ENCODE measurements around the gene ZBTB7A. TPM values are rescaled to one million over a fixed set of nuclear protein-coding genes. Genes with fewer than 3 reads are reported as not detected.

ZBTB7A gene
- total RNA-seq, 1 experiment from 2014 or later: 49.5 TPM

DNA sequence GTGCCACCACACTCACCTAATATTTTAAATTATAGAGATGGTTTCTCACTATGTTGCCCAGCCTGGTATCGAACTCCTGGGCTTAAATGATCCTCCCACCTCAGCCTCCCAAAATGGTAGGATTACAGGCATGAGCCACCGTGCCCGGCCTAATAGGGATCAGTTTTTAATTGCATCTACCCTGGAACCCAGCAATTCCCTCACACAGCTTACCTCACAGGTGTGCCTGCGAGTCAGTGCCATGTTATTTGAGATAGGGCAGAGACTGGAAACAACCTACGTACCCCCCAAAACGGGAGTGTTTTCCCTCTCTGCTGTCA lies 42.9 kb upstream of the ZBTB7A start:
- no peaks in the 10 kb centered on the region for H3K9me2 ChIP-seq (ENCODE audit: insufficient read depth)
- no peak for ATAC-seq
- CTCF ChIA-PET: no interaction called here
- TF ChIP-seq RAD21 (IDR thresholded peaks at IDR 0.05; ENCODE audit: low read depth): no peak
- TF ChIP-seq JUND (IDR thresholded peaks at IDR 0.05): no peak
- no peak for TF ChIP-seq EZH2 (IDR thresholded peaks at IDR 0.05)
- no peak for TF ChIP-seq ZFX (IDR thresholded peaks at IDR 0.05)
- no peak for TF ChIP-seq FOSL1 (IDR thresholded peaks at IDR 0.05; ENCODE audit: low read depth)
- no peak for TF ChIP-seq TCF7L2 (IDR thresholded peaks at IDR 0.05; ENCODE audit: borderline replicate concordance, extremely low read depth, insufficient read depth, insufficient read length)
- TF ChIP-seq CEBPB (IDR thresholded peaks at IDR 0.05; ENCODE audit: low read depth): no peak
- TF ChIP-seq EZH2phosphoT487 (IDR thresholded peaks at IDR 0.05; ENCODE audit: borderline replicate concordance): no peak
- no peak for TF ChIP-seq ZNF274 (IDR thresholded peaks at IDR 0.05; ENCODE audit: low read depth, low read length)
- TF ChIP-seq, protein P1, sequence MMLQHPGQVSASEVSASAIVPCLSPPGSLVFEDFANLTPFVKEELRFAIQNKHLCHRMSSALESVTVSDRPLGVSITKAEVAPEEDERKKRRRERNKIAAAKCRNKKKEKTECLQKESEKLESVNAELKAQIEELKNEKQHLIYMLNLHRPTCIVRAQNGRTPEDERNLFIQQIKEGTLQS (IDR thresholded peaks at IDR 0.05): no peak
- TF ChIP-seq POLR2AphosphoS5 (IDR thresholded peaks at IDR 0.05; ENCODE audit: low read depth, low read length): no peak
- no peak for TF ChIP-seq SRF (IDR thresholded peaks at IDR 0.05; ENCODE audit: low read depth)
- no peak for TF ChIP-seq POLR2A (IDR thresholded peaks at IDR 0.05; ENCODE audit: borderline replicate concordance, extremely low read depth, insufficient read depth, insufficient read length)
- TF ChIP-seq CBX3 (IDR thresholded peaks at IDR 0.05; ENCODE audit: low read depth): no peak
- TF ChIP-seq YY1 (IDR thresholded peaks at IDR 0.05; ENCODE audit: extremely low read depth, insufficient replicate concordance, low read depth, low read length): no peak
- TF ChIP-seq, protein P2, sequence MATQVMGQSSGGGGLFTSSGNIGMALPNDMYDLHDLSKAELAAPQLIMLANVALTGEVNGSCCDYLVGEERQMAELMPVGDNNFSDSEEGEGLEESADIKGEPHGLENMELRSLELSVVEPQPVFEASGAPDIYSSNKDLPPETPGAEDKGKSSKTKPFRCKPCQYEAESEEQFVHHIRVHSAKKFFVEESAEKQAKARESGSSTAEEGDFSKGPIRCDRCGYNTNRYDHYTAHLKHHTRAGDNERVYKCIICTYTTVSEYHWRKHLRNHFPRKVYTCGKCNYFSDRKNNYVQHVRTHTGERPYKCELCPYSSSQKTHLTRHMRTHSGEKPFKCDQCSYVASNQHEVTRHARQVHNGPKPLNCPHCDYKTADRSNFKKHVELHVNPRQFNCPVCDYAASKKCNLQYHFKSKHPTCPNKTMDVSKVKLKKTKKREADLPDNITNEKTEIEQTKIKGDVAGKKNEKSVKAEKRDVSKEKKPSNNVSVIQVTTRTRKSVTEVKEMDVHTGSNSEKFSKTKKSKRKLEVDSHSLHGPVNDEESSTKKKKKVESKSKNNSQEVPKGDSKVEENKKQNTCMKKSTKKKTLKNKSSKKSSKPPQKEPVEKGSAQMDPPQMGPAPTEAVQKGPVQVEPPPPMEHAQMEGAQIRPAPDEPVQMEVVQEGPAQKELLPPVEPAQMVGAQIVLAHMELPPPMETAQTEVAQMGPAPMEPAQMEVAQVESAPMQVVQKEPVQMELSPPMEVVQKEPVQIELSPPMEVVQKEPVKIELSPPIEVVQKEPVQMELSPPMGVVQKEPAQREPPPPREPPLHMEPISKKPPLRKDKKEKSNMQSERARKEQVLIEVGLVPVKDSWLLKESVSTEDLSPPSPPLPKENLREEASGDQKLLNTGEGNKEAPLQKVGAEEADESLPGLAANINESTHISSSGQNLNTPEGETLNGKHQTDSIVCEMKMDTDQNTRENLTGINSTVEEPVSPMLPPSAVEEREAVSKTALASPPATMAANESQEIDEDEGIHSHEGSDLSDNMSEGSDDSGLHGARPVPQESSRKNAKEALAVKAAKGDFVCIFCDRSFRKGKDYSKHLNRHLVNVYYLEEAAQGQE (IDR thresholded peaks at IDR 0.05; ENCODE audit: low read depth): no peak
- H3K27me3 ChIP-seq (ENCODE audit: insufficient read depth, low read length): no peaks in the 10 kb centered on the region
- RAD21 ChIA-PET (ENCODE audit: low non-redundant PET in 1 of 2, low total read pairs in 2 of 2, uncharacterized antibody in 2 of 2, unreplicated experiment in 2 of 2): no interaction called here
- H3K4me1 ChIP-seq (ENCODE audit: control insufficient read depth in 1 of 2, insufficient read depth in 2 of 2, low read length in 2 of 2): peaks cover 0 to 12% of the 10 kb centered on the region in 2 experiments; a peak in 2 of 4 replicates
- H3K9me3 ChIP-seq (ENCODE audit: control insufficient read depth in 1 of 2, insufficient read depth in 1 of 2, low read depth in 1 of 2, low read length in 2 of 2): no peaks in the 10 kb centered on the region
- DNase-seq (ENCODE audit: low read depth, low spot score): no peak
- no peaks in the 10 kb centered on the region for H3K79me2 ChIP-seq (ENCODE audit: insufficient read depth, low read length)
- BruUV-seq (replicated peaks): no TSS peak
- H3K4me2 ChIP-seq (ENCODE audit: low read length): no peak overlapping the region
- intact Hi-C loops (cut with micrococcal nuclease): no loop called here
- H2AFZ ChIP-seq (ENCODE audit: low read depth, low read length, poor library complexity, severe bottlenecking): no peak overlapping the region
- POLR2A ChIA-PET: no interaction called here
- H4K20me1 ChIP-seq (ENCODE audit: insufficient read depth): no peaks in the 10 kb centered on the region
- no peak overlapping the region for H3K4me3 ChIP-seq (replicated peaks in 1 of 2; ENCODE audit: low read depth in 1 of 2, low read length in 2 of 2)
- H3K27ac ChIP-seq (ENCODE audit: low read depth, low read length): no peak overlapping the region
- no peak overlapping the region for H3K9ac ChIP-seq (ENCODE audit: low read length)
- H3K36me3 ChIP-seq (ENCODE audit: control insufficient read depth in 1 of 2, insufficient read depth in 2 of 2, low read length in 2 of 2): peaks cover 26 to 27% of the 10 kb centered on the region in 2 experiments; a peak in 3 of 4 replicates
